Measurements from ENCODE around the gene FAM227B.

FAM227B gene

DNA sequence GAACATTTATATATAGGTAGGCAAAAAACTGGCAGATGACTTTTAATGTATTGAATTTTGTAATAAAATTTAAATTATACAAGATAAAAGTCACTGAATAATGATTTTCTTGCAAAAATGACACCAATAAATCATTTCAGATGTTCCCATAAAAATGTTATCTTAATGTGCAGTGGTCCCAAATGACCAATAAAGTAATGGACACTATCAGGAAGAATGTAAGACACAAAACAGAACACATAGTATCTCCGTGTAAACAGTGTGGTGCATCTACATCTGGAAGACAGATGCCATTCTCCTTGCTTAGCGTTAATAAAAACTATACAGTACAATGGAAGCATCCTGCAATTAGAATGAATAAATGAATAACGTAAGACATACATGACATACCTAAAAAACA lies 156.1 kb downstream of the FAM227B start:
- no peak overlapping the region for H3K9ac ChIP-seq (ENCODE audit: low read depth, low read length)
- no peaks in the 10 kb centered on the region for H3K9me3 ChIP-seq (ENCODE audit: control insufficient read depth, insufficient read depth, low read length)
- H3K36me3 ChIP-seq (ENCODE audit: insufficient read depth, low read length): no peaks in the 10 kb centered on the region
- no peaks in the 10 kb centered on the region for H3K4me1 ChIP-seq (ENCODE audit: insufficient read depth, low read length)

- Histone ChIP-seq H3K9ac (ENCODE audit: low read depth, low read length) (no peak overlapping the region), H3K36me3 (ENCODE audit: insufficient read depth, low read length) (no peaks in the 10 kb centered on the region), H3K9me3 (ENCODE audit: control insufficient read depth, insufficient read depth, low read length) (no peaks in the 10 kb centered on the region), H3K4me1 (ENCODE audit: insufficient read depth, low read length) (no peaks in the 10 kb centered on the region)
These were observed 158.3 kb downstream of the FAM227B start for GRCh38 chr15:49462232-49462844.

GRCh38 chr15:49460411-49460941 lies 160.1 kb downstream of the FAM227B start:
- Histone ChIP-seq H3K4me1 (ENCODE audit: insufficient read depth, low read length) (no peaks in the 10 kb centered on the region), H3K36me3 (ENCODE audit: insufficient read depth, low read length) (no peaks in the 10 kb centered on the region), H3K9ac (ENCODE audit: low read depth, low read length) (no peak overlapping the region), H3K9me3 (ENCODE audit: control insufficient read depth, insufficient read depth, low read length) (no peaks in the 10 kb centered on the region)

DNA sequence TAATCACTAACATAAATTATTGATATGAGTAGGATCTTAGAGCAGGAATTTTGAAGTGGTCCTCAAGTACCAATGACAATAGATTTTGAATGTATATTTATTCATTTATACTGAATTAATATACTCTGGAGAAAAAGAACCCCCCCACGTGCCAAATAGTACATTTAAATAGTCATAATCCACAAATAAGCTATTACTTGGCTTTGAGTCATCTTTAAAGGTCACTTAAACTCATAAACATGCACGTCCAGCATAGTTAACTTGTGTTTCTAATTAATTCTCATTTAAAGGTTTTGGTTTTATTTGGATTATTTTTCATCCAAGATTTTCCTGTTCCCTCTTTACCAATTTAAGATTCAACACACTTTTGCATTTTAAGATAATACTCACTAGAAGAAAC lies 162.5 kb downstream of the FAM227B start:
- no peaks in the 10 kb centered on the region for H3K36me3 ChIP-seq (ENCODE audit: insufficient read depth, low read length)
- no peak overlapping the region for H3K9ac ChIP-seq (ENCODE audit: low read depth, low read length)
- no peaks in the 10 kb centered on the region for H3K9me3 ChIP-seq (ENCODE audit: control insufficient read depth, insufficient read depth, low read length)
- no peaks in the 10 kb centered on the region for H3K4me1 ChIP-seq (ENCODE audit: insufficient read depth, low read length)

- Histone ChIP-seq H3K36me3 (ENCODE audit: insufficient read depth, low read length) (no peaks in the 10 kb centered on the region), H3K9me3 (ENCODE audit: control insufficient read depth, insufficient read depth, low read length) (no peaks in the 10 kb centered on the region), H3K4me1 (ENCODE audit: insufficient read depth, low read length) (no peaks in the 10 kb centered on the region), H3K9ac (ENCODE audit: low read depth, low read length) (no peak overlapping the region)
These were observed 164.5 kb downstream of the FAM227B start for GRCh38 chr15:49456166-49456565.

DNA sequence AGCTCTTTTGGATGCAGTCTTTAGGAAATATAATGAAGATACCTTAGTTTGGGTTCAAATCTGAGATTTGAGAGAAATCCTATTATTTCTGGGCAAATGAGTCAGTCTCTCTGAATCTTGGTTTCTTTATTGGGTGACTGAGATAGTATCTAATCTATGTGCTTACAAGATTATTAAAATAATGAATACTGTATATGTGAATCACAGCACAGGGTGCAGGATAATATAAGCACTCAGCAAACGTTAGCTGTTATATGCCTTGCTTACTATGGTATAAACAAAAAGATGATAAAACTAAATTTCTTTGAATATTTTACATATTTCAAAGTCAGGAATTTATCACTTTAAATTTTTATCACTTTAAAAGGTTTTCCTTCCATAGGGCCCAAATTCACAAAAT lies 168.0 kb downstream of the FAM227B start:
- no peaks in the 10 kb centered on the region for H3K36me3 ChIP-seq (ENCODE audit: insufficient read depth, low read length)
- no peaks in the 10 kb centered on the region for H3K9me3 ChIP-seq (ENCODE audit: control insufficient read depth, insufficient read depth, low read length)
- H3K9ac ChIP-seq (ENCODE audit: low read depth, low read length): no peak overlapping the region
- no peaks in the 10 kb centered on the region for H3K4me1 ChIP-seq (ENCODE audit: insufficient read depth, low read length)

DNA sequence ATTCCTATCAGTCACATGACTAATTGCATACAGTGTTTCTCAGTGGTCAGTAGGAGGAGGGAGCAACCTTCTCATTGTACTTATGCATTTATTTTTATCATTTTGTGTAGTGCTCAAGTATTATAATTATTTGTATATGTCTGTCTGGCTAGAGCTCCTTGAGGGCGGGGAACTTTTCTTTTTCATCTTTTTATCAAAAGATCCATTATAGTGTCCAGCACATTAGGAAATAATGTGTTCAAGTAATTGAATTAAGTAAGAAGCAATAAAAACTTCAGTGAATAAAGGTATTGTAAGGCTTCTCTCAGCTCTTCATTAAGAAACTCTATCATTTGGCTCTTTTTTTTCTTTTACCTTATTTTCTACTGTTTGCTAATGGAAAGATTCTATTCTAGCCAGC lies 178.8 kb downstream of the FAM227B start:
- Histone ChIP-seq H3K9ac (ENCODE audit: low read depth, low read length) (no peak overlapping the region), H3K9me3 (ENCODE audit: control insufficient read depth, insufficient read depth, low read length) (no peaks in the 10 kb centered on the region), H3K36me3 (ENCODE audit: insufficient read depth, low read length) (no peaks in the 10 kb centered on the region), H3K4me1 (ENCODE audit: insufficient read depth, low read length) (0 out of 2 replicates have a peak, but pooled peaks cover 3% of the 10 kb centered on the region)

- H3K9me3 ChIP-seq (ENCODE audit: control insufficient read depth, insufficient read depth, low read length): no peaks in the 10 kb centered on the region
- H3K4me1 ChIP-seq (ENCODE audit: insufficient read depth, low read length): 0 out of 2 replicates have a peak, but pooled peaks cover 3% of the 10 kb centered on the region
- no peak overlapping the region for H3K9ac ChIP-seq (ENCODE audit: low read depth, low read length)
- H3K36me3 ChIP-seq (ENCODE audit: insufficient read depth, low read length): no peaks in the 10 kb centered on the region
These were observed 179.3 kb downstream of the FAM227B start for GRCh38 chr15:49441356-49441755.

- Histone ChIP-seq H3K4me1 (ENCODE audit: insufficient read depth, low read length) (0 out of 2 replicates have a peak, but pooled peaks cover 3% of the 10 kb centered on the region), H3K9me3 (ENCODE audit: control insufficient read depth, insufficient read depth, low read length) (no peaks in the 10 kb centered on the region), H3K9ac (ENCODE audit: low read depth, low read length) (no peak overlapping the region), H3K36me3 (ENCODE audit: insufficient read depth, low read length) (no peaks in the 10 kb centered on the region)
These were observed 180.8 kb downstream of the FAM227B start for GRCh38 chr15:49439678-49440395.

DNA sequence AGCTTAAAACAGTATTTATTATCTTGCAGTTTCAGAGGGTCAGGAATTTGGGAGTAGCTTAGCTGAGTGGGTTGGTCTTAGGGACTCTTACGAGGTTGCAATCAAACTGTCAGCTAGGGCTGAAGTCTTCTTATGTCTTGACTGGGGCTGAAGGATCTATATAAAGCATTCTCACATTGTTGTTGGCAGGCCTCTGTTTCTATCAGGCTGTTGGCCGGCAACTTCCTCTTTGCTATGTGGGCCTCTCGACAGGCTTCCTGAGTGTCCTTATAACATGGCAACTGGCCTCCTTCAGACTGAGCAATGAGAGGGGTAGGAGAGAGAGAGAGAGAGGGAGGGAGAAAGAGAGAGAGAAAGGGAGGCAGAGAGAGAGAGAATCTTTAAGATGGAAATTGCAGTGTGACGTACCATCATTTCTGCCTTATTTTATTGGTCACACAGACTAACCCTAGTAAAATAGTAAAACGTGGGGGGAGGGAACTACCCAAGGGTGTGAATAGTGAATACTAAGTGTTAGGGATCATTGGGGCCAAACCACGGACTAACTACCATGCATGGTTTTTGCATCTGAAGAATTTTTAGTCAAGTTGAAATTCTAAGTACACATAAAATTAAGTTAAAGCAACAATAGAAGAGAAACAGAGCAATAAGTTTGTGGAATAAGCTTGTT lies 181.5 kb downstream of the FAM227B start:
- no peaks in the 10 kb centered on the region for H3K36me3 ChIP-seq (ENCODE audit: insufficient read depth, low read length)
- H3K9ac ChIP-seq (ENCODE audit: low read depth, low read length): no peak overlapping the region
- H3K9me3 ChIP-seq (ENCODE audit: control insufficient read depth, insufficient read depth, low read length): no peaks in the 10 kb centered on the region
- H3K4me1 ChIP-seq (ENCODE audit: insufficient read depth, low read length): 0 out of 2 replicates have a peak, but pooled peaks cover 7% of the 10 kb centered on the region

DNA sequence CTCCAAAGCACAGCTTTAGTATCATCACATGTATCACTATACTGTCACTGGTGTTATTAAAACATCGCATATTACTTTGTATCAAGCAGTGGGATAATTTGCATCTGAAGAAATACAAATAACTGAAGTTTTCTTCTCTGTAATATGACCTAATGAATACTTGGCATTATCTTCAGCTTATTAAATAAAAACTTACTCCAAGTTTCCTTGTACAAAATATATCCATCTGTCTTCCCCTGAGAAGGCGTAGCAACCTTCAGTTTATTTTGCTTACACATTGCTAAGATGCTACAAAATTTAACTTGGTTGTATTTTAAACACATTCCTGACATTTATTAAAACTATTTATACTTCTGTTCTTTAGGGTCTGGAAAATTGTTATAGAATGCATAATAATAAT lies 183.9 kb downstream of the FAM227B start:
- Histone ChIP-seq H3K9me3 (ENCODE audit: control insufficient read depth, insufficient read depth, low read length) (no peaks in the 10 kb centered on the region), H3K36me3 (ENCODE audit: insufficient read depth, low read length) (no peaks in the 10 kb centered on the region), H3K4me1 (ENCODE audit: insufficient read depth, low read length) (0 out of 2 replicates have a peak, but pooled peaks cover 9% of the 10 kb centered on the region), H3K9ac (ENCODE audit: low read depth, low read length) (no peak overlapping the region)

GRCh38 chr15:49435174-49435573 lies 185.4 kb downstream of the FAM227B start:
- Histone ChIP-seq H3K9ac (ENCODE audit: low read depth, low read length) (no peak overlapping the region), H3K9me3 (ENCODE audit: control insufficient read depth, insufficient read depth, low read length) (no peaks in the 10 kb centered on the region), H3K4me1 (ENCODE audit: insufficient read depth, low read length) (0 out of 2 replicates have a peak, but pooled peaks cover 9% of the 10 kb centered on the region), H3K36me3 (ENCODE audit: insufficient read depth, low read length) (no peaks in the 10 kb centered on the region)

- H3K4me1 ChIP-seq (ENCODE audit: insufficient read depth, low read length): 0 out of 2 replicates have a peak, but pooled peaks cover 6% of the 10 kb centered on the region
- H3K9ac ChIP-seq (ENCODE audit: low read depth, low read length): no peak overlapping the region
- no peaks in the 10 kb centered on the region for H3K36me3 ChIP-seq (ENCODE audit: insufficient read depth, low read length)
- H3K9me3 ChIP-seq (ENCODE audit: control insufficient read depth, insufficient read depth, low read length): no peaks in the 10 kb centered on the region
These were observed 190.6 kb downstream of the FAM227B start for GRCh38 chr15:49430046-49430445.

DNA sequence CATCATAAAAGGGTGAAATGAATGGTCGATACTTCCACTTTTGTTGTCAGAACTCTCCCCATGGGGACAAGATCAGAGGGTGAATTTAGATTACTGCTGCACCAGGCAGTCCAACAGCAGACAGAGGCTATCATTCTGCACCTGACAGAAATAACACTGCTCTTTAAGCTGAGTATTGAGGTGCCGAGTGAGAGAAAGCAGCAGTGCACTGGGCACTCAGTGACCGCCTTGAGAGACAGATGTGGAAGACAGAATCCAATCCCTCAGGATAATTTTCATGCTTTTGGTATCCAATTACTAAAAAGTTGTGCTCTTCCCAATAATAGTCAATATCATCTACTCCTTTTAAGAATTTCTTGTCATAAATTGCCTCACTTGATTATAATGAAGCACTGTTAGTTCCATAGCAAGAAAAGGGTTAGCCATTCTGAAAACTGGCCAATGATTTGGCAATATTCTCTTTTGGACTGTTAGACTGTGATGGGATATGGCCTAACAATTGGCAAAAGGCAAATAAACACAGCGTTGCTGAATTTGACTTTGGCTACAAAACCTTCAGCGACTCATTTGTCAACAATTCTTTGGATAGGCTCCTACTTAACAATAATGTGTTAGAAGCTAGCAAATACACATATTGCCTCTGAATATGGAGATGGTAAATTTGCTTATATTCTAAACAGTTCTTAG lies 192.1 kb downstream of the FAM227B start:
- no peaks in the 10 kb centered on the region for H3K36me3 ChIP-seq (ENCODE audit: insufficient read depth, low read length)
- no peaks in the 10 kb centered on the region for H3K9me3 ChIP-seq (ENCODE audit: control insufficient read depth, insufficient read depth, low read length)
- H3K4me1 ChIP-seq (ENCODE audit: insufficient read depth, low read length): no peaks in the 10 kb centered on the region
- no peak overlapping the region for H3K9ac ChIP-seq (ENCODE audit: low read depth, low read length)

Data from ES-I3 (cell line).